ENCODE results near the gene TASP1.

Gene TASP1

DNA sequence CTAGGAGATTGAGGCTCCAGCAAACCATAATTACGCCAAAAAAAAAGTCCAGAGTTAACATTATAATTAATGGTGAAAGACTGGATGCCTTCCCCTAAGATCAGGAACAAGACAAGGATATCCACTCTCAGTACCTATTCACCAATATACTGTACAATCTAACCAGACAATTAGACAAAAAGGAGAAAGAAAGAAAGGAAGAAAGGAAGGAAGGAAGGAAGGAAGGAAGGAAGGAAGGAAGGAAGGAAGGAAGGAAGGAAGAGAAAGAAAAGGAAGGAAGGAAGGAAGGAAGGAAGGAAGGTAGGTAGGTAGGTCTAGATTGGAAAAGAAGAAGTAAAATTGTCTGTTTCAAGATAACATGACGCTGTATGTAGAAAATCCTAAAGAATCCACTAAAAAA is 50.7 kb downstream of the TASP1 start:
- no peak for DNase-seq (ENCODE audit: extremely low read depth, low read depth)
- TF ChIP-seq, protein P1, sequence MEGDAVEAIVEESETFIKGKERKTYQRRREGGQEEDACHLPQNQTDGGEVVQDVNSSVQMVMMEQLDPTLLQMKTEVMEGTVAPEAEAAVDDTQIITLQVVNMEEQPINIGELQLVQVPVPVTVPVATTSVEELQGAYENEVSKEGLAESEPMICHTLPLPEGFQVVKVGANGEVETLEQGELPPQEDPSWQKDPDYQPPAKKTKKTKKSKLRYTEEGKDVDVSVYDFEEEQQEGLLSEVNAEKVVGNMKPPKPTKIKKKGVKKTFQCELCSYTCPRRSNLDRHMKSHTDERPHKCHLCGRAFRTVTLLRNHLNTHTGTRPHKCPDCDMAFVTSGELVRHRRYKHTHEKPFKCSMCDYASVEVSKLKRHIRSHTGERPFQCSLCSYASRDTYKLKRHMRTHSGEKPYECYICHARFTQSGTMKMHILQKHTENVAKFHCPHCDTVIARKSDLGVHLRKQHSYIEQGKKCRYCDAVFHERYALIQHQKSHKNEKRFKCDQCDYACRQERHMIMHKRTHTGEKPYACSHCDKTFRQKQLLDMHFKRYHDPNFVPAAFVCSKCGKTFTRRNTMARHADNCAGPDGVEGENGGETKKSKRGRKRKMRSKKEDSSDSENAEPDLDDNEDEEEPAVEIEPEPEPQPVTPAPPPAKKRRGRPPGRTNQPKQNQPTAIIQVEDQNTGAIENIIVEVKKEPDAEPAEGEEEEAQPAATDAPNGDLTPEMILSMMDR (IDR thresholded peaks at IDR 0.05; ENCODE audit: low read depth, low read length, missing control alignments), result no peak
- no peak overlapping the region for H3K4me3 ChIP-seq (replicated peaks; ENCODE audit: low read depth, low read length)

DNA sequence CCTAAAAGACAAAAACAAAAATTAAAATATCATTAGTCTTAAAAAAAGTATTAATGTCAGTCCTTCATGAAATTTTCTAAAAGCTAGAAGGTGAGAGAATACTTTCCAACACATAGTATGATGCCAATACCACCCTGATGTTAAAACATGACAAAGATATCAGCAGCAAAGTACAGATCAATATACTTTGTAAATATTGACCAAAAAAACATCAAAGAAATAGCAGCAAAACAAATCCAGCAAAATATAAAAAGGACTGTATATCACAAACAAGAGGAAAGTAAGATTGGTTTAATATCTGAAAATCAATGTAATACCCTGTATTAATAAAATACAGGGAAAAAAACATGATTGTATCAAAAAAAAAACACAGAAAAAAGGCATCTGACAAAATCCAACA is 51.4 kb downstream of the TASP1 start:
- no peak for DNase-seq (ENCODE audit: extremely low read depth, low read depth)
- no peak overlapping the region for H3K4me3 ChIP-seq (replicated peaks; ENCODE audit: low read depth, low read length)
- TF ChIP-seq, protein P1 (IDR thresholded peaks at IDR 0.05; ENCODE audit: low read depth, low read length, missing control alignments), result no peak

DNA sequence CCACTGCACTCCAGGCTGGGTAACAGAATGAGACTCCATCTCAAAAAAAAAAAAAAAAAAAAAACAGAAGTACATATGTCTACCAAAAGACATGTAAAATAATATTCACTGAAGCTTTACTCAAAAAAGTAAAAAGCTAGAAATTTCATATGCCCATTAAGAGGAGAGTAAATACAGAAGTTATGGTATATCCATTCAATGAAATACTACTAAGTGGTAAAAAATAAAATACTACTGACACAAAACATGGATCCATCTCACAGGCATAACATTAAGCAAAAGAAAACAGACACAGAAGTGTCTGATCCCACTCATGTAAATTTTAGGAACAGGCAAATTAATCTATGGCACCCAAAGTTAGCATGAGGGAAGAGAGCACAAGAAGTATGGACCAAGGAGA is 52.6 kb downstream of the TASP1 start:
- TF ChIP-seq, protein P1 (IDR thresholded peaks at IDR 0.05; ENCODE audit: low read depth, low read length, missing control alignments), result no peak
- H3K4me3 ChIP-seq (replicated peaks; ENCODE audit: low read depth, low read length), result no peak overlapping the region
- no peak for DNase-seq (ENCODE audit: extremely low read depth, low read depth)

DNA sequence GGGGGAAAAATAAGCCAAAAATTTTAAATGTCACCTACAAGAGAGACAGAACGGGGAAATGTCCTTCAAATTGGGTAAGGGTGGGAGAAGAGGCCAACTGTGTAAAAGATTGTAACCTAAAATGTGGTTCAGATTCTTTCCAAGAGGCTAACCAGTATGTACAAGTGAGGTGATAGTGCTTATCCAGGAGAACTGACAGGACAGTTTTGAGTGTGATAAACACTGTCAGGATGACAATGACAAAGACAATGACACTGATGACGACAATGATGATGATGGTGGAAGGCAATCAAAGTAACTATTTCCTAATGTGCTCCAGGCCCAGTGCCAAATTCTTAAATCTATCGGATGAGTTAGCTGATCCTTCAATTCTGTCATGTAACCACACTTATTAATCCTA is 57.3 kb downstream of the TASP1 start:
- no peak for DNase-seq (ENCODE audit: extremely low read depth, low read depth)
- TF ChIP-seq, protein P1 (IDR thresholded peaks at IDR 0.05; ENCODE audit: low read depth, low read length, missing control alignments), result no peak

DNA sequence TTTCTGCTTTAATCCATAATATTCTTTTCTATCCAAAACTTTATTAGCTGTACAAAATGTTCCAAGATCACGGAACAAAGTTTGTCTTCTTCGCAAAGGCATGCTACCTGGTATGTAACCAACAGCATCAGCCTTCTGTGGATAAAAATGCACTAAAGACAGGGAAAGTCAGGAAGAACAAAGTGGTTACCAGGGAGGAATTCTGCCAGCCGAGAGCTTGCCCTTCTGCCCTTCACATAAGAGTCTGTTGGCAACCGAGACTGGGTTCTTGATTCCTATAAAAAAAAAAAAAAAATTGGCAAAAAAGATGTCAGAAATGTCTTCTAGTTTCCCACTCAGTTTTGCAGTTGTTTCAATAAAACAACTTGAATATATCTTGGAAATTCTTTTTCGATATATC is 58.0 kb downstream of the TASP1 start:
- TF ChIP-seq, protein P1 (IDR thresholded peaks at IDR 0.05; ENCODE audit: low read depth, low read length, missing control alignments), result no peak
- no peak for DNase-seq (ENCODE audit: extremely low read depth, low read depth)
- no peak overlapping the region for H3K4me3 ChIP-seq (replicated peaks; ENCODE audit: low read depth, low read length)

More for the DNA sequence above, 57.3 kb downstream of the TASP1 start:
- no peak overlapping the region for H3K4me3 ChIP-seq (replicated peaks; ENCODE audit: low read depth, low read length)

DNA sequence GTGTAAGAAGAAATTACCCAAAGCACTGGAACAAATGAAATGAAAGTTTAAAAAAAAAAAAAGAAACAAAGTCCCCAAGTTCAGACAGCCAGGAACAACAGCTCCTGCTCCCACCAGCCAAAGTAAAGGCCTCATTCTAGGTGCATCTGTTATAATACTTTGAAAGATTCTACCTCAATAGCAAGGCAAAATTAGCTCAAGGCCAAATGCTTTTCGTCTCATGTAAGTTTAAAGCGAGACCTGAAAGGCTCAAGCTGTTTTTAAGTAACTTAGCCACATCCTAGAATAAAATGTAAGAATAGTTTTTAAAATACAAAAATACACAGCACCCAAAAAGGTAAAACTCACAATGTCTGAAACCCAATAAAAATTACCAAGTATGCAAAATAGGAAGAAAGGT is 64.7 kb downstream of the TASP1 start:
- TF ChIP-seq, protein P1 (IDR thresholded peaks at IDR 0.05; ENCODE audit: low read depth, low read length, missing control alignments), result no peak
- DNase-seq (ENCODE audit: extremely low read depth, low read depth), result no peak
- no peak overlapping the region for H3K4me3 ChIP-seq (replicated peaks; ENCODE audit: low read depth, low read length)

DNA sequence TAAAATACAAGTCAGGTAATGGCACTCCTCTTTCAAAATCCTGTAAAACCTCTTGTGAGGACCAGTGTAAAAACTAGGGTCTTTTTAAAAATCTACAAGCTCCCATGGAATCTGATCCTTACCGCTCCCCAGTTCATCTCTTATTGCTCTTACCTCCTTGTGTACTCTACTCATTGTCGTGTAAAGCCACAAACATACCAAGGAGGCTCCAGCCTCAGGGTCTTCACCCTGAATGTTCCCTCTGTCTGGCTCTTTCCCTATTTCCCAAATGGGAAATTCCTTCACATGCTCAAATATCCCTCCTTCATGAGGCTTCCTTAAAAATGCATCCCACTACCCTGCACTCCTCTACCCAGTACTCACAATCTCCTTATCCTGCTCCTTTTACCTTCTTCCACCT is 67.1 kb downstream of the TASP1 start:
- TF ChIP-seq, protein P1 (IDR thresholded peaks at IDR 0.05; ENCODE audit: low read depth, low read length, missing control alignments), result no peak
- no peak overlapping the region for H3K4me3 ChIP-seq (replicated peaks; ENCODE audit: low read depth, low read length)
- DNase-seq (ENCODE audit: extremely low read depth, low read depth), result no peak
